GM12865 (cell line): ENCODE results near the gene CELSR1.
A peak's percentile ranks its signal among the peaks of the same experiment; 100 is the strongest.

Experiments
- DNase-seq: peaks from one replicate; pipeline ENCODE4 v3.0.0; 2010; ENCODE audit warnings: low read depth
- H3K4me3 ChIP-seq: 2 replicates; pipeline ENCODE4 v1.5.1; 2011; ENCODE audit warnings: mild to moderate bottlenecking, low read depth, low read length, control low read depth
- CTCF ChIP-seq: IDR thresholded peaks from 2 replicates; pipeline ENCODE4 v1.5.1; 2011; ENCODE audit warnings: low read length, control low read depth, low read depth, inconsistent platforms; ENCODE audit not compliant: insufficient read depth; ENCODE audit errors: missing control alignments

Gene CELSR1

DNA sequence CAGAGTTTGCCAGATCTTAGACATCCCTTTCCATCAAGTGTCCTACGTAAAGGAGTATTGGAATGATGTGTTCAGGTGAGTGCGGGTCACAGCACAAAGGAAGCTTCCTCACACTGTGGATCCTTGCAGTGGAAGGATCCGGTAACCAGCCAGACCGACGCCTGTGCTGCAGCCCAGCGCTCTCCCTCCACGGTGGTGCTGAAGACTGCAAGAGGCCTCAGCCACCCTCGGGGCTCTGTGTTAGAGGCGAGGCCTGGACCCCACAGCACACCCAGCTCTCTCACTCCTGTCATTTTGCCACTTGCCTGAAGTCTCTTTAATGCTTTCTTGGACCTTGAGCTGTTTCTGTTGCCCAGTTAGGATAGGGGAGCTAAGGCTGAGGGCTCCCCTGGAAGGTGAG, 199.6 kb downstream of the CELSR1 start:
- TF ChIP-seq CTCF, result no peak
- H3K4me3 ChIP-seq, result no peak overlapping the region
- DNase-seq, result no peak

DNA sequence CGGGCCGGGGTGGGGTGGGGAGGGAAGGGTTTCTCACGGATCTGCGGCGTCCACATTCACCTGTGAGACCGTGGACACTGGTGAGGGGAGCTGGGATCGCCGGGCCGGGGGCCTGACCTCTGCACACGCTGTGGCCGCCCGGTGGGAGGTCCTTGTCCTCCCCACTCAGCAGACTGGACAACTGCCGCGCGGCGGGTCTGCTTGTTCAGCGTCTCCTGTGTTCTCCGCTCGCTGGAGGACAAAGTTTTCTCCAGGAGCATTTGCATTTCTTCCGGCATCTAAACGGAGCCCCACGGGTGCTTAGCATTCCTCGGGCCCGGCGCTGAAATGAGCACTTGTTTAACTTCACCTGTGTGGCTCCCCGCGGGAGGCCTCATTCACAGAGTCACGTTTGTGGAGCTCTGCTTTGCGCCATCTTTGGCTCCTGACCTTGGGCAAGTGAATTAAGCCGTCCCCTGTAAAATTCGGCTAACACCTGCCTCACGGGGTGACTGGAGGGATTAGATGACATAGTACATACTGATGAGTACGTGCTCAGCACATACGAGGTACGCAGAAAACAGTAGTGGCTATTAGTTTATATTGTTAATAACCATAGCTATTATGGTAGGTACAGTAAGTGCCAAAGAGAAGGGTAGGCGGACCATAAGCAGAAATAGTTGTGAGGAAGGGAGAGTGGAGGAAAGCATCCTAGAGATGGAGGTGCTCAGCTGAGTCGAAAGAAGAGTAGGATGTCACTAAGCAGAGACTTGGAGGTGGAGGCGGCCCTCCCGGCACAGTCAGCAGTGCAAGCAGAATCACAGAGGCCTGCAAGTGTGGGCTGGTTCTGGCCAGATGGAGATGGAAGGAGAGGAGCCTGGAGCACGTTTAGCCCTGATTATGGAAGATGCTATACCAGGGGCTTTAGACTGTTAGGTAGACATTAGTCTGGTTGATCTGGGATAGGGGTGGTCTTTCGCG, 201.0 kb downstream of the CELSR1 start:
- peak; percentile 23 for DNase-seq
- TF ChIP-seq CTCF, result no peak
- peak overlapping the region; percentile 72 for H3K4me3 ChIP-seq

DNA sequence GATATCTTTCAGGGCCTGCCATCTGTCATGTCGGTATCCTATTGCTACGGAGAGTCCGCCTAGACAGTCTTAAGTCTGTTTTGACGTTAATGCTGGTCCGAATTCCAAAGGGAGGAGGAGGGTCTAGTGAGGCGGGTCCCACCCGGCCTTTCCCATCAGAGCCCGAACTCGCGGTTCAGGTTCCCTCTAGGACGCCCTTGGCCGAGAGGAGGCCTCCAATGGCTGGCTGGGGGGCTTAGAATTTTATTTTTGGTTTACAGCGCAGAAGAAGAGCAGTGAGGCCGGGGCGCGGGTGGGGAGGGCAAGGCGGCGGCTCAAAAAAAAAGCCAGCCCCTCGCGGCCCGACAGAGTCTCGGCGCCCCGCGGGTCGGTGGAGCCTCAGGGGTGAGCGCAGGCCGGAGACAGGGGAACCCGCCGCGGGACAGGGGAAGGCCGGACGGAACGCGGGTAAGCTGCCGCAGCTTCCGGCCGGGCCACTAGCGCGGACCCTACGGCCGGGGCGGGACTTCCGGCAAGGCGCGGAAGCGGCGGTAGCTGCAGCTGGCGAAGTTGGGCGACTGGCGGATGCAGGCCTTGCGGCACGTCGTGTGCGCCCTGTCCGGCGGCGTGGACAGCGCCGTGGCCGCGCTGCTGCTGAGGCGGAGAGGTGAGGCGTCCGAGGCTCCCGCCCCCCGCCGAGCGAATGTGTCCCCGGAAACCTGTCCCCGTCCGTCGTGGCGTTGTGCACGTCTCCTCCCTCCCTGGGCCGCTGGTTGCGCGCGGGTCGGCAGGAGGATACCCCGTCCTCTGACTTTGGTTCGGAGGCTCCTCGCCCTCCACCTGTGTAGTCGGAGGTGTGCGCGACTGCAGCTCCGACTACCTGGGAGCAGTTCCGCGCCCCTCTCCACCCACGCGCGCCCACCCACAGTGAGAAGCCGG, 202.0 kb downstream of the CELSR1 start, which contains the start of gene TRMU:
TRMU (plus strand) TSS at position 514 of the 918 bp plus-strand sequence; CDS start at position 565, 51 bp downstream.
- no peak for TF ChIP-seq CTCF
- peak within 1 kb of the TSS; percentile 72 for H3K4me3 ChIP-seq

DNA sequence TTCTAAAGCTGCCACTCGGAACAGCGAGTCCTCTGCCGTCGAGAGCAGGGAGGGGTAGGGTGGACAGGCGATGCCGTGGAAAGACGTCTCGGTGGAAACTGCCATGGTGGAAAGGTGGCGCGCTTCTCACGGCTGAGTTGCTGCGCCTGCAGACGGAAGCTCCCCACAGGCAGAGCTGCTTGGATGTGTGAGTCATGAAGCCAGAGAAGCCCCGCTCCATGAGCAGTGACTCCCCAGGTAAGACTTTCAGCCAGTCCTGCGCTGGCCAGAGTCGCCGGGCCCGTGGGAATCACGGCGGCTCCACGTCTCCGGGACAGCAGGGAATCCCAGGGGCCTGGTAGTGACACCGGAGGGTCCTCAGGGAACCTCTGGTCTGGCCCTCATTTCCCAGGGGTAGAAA, 205.9 kb downstream of the CELSR1 start:
- no peak for DNase-seq
- H3K4me3 ChIP-seq, result no peak overlapping the region
- no peak for TF ChIP-seq CTCF

More for the DNA sequence above, 202.0 kb downstream of the CELSR1 start, which contains the start of gene TRMU:
- peak; percentile 95 for DNase-seq

- H3K4me3 ChIP-seq, result no peak overlapping the region
- TF ChIP-seq CTCF, result no peak
- no peak for DNase-seq
These were observed 207.0 kb downstream of the CELSR1 start for GRCh38 chr22:46330426-46330825.

- no peak for DNase-seq
These were observed 207.8 kb downstream of the CELSR1 start for GRCh38 chr22:46329616-46330015.

More at GRCh38 chr22:46329616-46330015, 207.8 kb downstream of the CELSR1 start:
- H3K4me3 ChIP-seq, result no peak overlapping the region
- no peak for TF ChIP-seq CTCF
